Liver (tissue), 9 donors: Measurements from ENCODE around the gene MLLT10. TPM values are rescaled to one million over a fixed set of nuclear protein-coding genes. Genes with fewer than 3 reads are reported as not detected.
"Not testable (repeated sequence)": the region's sequence is repeated elsewhere in the genome, so short reads cannot be mapped to it uniquely, and the experiment has no call there.

Experiments used
- DNase-seq: peaks from one replicate; pipeline ENCODE4 v3.0.0-alpha.2; 2017; ENCODE audit warnings: low spot score
- H3K27ac ChIP-seq, 2 donors: one replicate each; pipeline ENCODE4 v1.7.0; 2013; ENCODE audit warnings: inconsistent platforms in 2 of 2, low read length in 2 of 2, control low read depth in 1 of 2, low read depth in 1 of 2, mild to moderate bottlenecking in 1 of 2
- H3K27me3 ChIP-seq, 4 donors: one replicate each; pipeline versions ENCODE4 v1.6.1 to v1.7.0; 2013; ENCODE audit warnings: low read length in 3 of 4, inconsistent platforms in 1 of 4, mild to moderate bottlenecking in 1 of 4, moderate library complexity in 1 of 4; ENCODE audit not compliant: control insufficient read depth in 4 of 4, insufficient read depth in 4 of 4
- H3K36me3 ChIP-seq, 4 donors: one replicate each; pipeline versions ENCODE4 v1.6.1 to v1.7.0; 2013; ENCODE audit warnings: low read length in 3 of 4, mild to moderate bottlenecking in 3 of 4, low read depth in 1 of 4, moderate library complexity in 1 of 4; ENCODE audit not compliant: control insufficient read depth in 4 of 4, insufficient read depth in 3 of 4
- H3K4me1 ChIP-seq, 4 donors: one replicate each; pipeline versions ENCODE4 v1.6.1 to v1.7.0; 2013; ENCODE audit warnings: low read length in 3 of 4, mild to moderate bottlenecking in 3 of 4, moderate library complexity in 1 of 4; ENCODE audit not compliant: control insufficient read depth in 4 of 4, insufficient read depth in 4 of 4
- H3K4me3 ChIP-seq, 3 donors: one replicate each; pipeline versions ENCODE4 v1.6.1 to v1.7.0; 2013; ENCODE audit warnings: low read length in 3 of 3, control low read depth in 1 of 3, low read depth in 1 of 3, mild to moderate bottlenecking in 1 of 3
- H3K9ac ChIP-seq, 2 donors: one replicate each; pipeline ENCODE4 v1.7.0; 2013; ENCODE audit warnings: low read length in 2 of 2, mild to moderate bottlenecking in 2 of 2, moderate library complexity in 2 of 2, control low read depth in 1 of 2, low read depth in 1 of 2
- H3K9me3 ChIP-seq, 4 donors: one replicate each; pipeline versions ENCODE4 v1.6.1 to v1.7.0; 2013; ENCODE audit warnings: low read length in 3 of 4; ENCODE audit not compliant: control insufficient read depth in 4 of 4
- ATF3 ChIP-seq: IDR thresholded peaks from 2 replicates; pipeline ENCODE4 v1.6.1; 2016; ENCODE audit warnings: antibody characterized with exemption
- CTCF ChIP-seq: fragments of 150-350 bp; IDR thresholded peaks from 2 replicates; pipeline ENCODE4 v1.5.1; 2017; ENCODE audit warnings: improper control_type of control experiment, low read depth, low read length; ENCODE audit not compliant: missing input control
- EGR1 ChIP-seq, 2 donors: IDR thresholded peaks; 2 replicates each; pipeline ENCODE4 v1.6.1; 2016 to 2018; ENCODE audit warnings: antibody characterized with exemption in 2 of 2, low read depth in 2 of 2
- FOXA1 ChIP-seq: IDR thresholded peaks from 2 replicates; pipeline ENCODE4 v1.6.1; 2016; ENCODE audit warnings: antibody characterized with exemption
- FOXA2 ChIP-seq: IDR thresholded peaks from 2 replicates; pipeline ENCODE4 v1.6.1; 2016; ENCODE audit warnings: antibody characterized with exemption
- GABPA ChIP-seq, 2 donors: IDR thresholded peaks in 1 of 2; conservative IDR thresholded peaks in 1 of 2; 2 replicates each; pipeline ENCODE4 v1.6.1; 2016; ENCODE audit warnings: antibody characterized with exemption in 2 of 2, mild to moderate bottlenecking in 1 of 2, moderate library complexity in 1 of 2
- HNF4A ChIP-seq, 2 donors: conservative IDR thresholded peaks; 2 replicates each; pipeline ENCODE4 v1.6.1; 2016; ENCODE audit warnings: antibody characterized with exemption in 2 of 2, mild to moderate bottlenecking in 2 of 2
- HNF4G ChIP-seq: IDR thresholded peaks from 2 replicates; pipeline ENCODE4 v1.6.1; 2016; ENCODE audit warnings: antibody characterized with exemption
- JUND ChIP-seq, 2 donors: IDR thresholded peaks; 2 replicates each; pipeline ENCODE4 v1.6.1; 2016; ENCODE audit warnings: antibody characterized with exemption in 2 of 2
- MAX ChIP-seq: IDR thresholded peaks from 2 replicates; pipeline ENCODE4 v1.6.1; 2016; ENCODE audit warnings: antibody characterized with exemption
- NR2F2 ChIP-seq: IDR thresholded peaks from 2 replicates; pipeline ENCODE4 v1.6.1; 2016; ENCODE audit warnings: antibody characterized with exemption
- RAD21 ChIP-seq, 2 donors: IDR thresholded peaks; 2 replicates each; pipeline ENCODE4 v1.6.1; 2016; ENCODE audit warnings: antibody characterized with exemption in 2 of 2, mild to moderate bottlenecking in 2 of 2
- REST ChIP-seq: IDR thresholded peaks from 2 replicates; pipeline ENCODE4 v1.6.1; 2016; ENCODE audit warnings: antibody characterized with exemption, mild to moderate bottlenecking
- RXRA ChIP-seq, 2 donors: IDR thresholded peaks; 2 replicates each; pipeline ENCODE4 v1.6.1; 2017 to 2018; ENCODE audit warnings: antibody characterized with exemption in 2 of 2, mild to moderate bottlenecking in 1 of 2
- SP1 ChIP-seq: IDR thresholded peaks from 2 replicates; pipeline ENCODE4 v1.6.1; 2018; ENCODE audit warnings: antibody characterized with exemption, mild to moderate bottlenecking
- TAF1 ChIP-seq: conservative IDR thresholded peaks from 2 replicates; pipeline ENCODE4 v1.6.1; 2016; ENCODE audit warnings: antibody characterized with exemption, mild to moderate bottlenecking
- YY1 ChIP-seq: IDR thresholded peaks from 2 replicates; pipeline ENCODE4 v1.6.1; 2016; ENCODE audit warnings: antibody characterized with exemption, mild to moderate bottlenecking
- ZBTB33 ChIP-seq: IDR thresholded peaks from 2 replicates; pipeline ENCODE4 v1.6.1; 2016; ENCODE audit warnings: antibody characterized with exemption
- whole genome bisulfite sequencing: extraction: QIAGEN DNeasy Blood & Tissue Kit; methylation state at CpG from one replicate; pipeline ENCODE4 v1.1.7; 2013; 5-methylcytosine and 5-hydroxymethylcytosine counted together
- polyA plus RNA-seq, 2 donors: library from polyadenylated mRNA; stranded (reverse) in 1 of 2; unstranded in 1 of 2; fragments of 200-250 nt in 1 of 2; fragments of >200 nt in 1 of 2; fragmentation: Nextera tagmentation in 1 of 2; extraction: Ambion mirVana in 1 of 2; gene quantifications; one replicate each; pipeline versions ENCODE4 v1.2.1 to v1.2.3, GENCODE V29; 2013 to 2015
- total RNA-seq, 2 donors: library from RNA; depleted of rRNA; stranded (reverse); fragments of >200 nt; gene quantifications; one replicate each; pipeline ENCODE4 v1.2.3, GENCODE V29; 2014
- donor health status: healthy.
- donor health status: healthy.
- donor health status: healthy.
- donor health status: healthy.
- donor health status: healthy.

MLLT10 gene
- total and polyA plus RNA-seq, 4 donors: 11.9 to 47.4 (median 22.6) TPM

- H3K9me3 ChIP-seq, H3K27me3 ChIP-seq, H3K9ac ChIP-seq, H3K4me1 ChIP-seq, H3K4me3 ChIP-seq, H3K27ac ChIP-seq, DNase-seq: not testable (repeated sequence)
- peaks cover 2 to 14% (median 10%) of the 10 kb centered on the region in 4 donors for H3K36me3 ChIP-seq
- WGBS: 98% methylated on average over 7 of the region's 7 CpGs
These were observed 25.0 kb downstream of the MLLT10 start for GRCh38 chr10:21558984-21559383.

- WGBS: 70% methylated on average over 3 of the region's 3 CpGs
These were observed 36.9 kb downstream of the MLLT10 start for GRCh38 chr10:21570761-21571521.

More at GRCh38 chr10:21570761-21571521, 36.9 kb downstream of the MLLT10 start:
- no peaks in the 10 kb centered on the region for H3K36me3 ChIP-seq
- no peak overlapping the region for H3K9ac ChIP-seq
- H3K4me1 ChIP-seq: peaks cover 18 to 37% (median 29%) of the 10 kb centered on the region in 4 donors
- DNase-seq: no peak
- H3K4me3 ChIP-seq: no peak overlapping the region
- H3K27ac ChIP-seq: peak overlapping the region; percentile 39 to 44
- no peaks in the 10 kb centered on the region for H3K9me3 ChIP-seq
- no peaks in the 10 kb centered on the region for H3K27me3 ChIP-seq
- TF ChIP-seq HNF4G: peak; percentile 47
- no peak for TF ChIP-seq FOXA1
- peak; percentile 25 for TF ChIP-seq SP1
- TF ChIP-seq HNF4A (conservative IDR thresholded peaks at IDR 0.05): peak; percentile 75 to 80
- TF ChIP-seq CTCF: no peak
- TF ChIP-seq TAF1: no peak
- TF ChIP-seq EGR1 (IDR thresholded peaks at IDR 0.05; ENCODE audit: low read depth in 2 of 2): no peak
- TF ChIP-seq ZBTB33: no peak
- TF ChIP-seq GABPA (IDR thresholded peaks at IDR 0.05 in 1 of 2, conservative IDR thresholded peaks at IDR 0.05 in 1 of 2): no peak
- no peak for TF ChIP-seq YY1
- no peak for TF ChIP-seq RAD21 (IDR thresholded peaks at IDR 0.05)
- peak; percentile 27 to 37 for TF ChIP-seq RXRA (IDR thresholded peaks at IDR 0.05)
- no peak for TF ChIP-seq NR2F2
- no peak for TF ChIP-seq ATF3
- TF ChIP-seq JUND (IDR thresholded peaks at IDR 0.05): no peak
- no peak for TF ChIP-seq MAX
- no peak for TF ChIP-seq REST
- no peak for TF ChIP-seq FOXA2
